ENCODE results near the gene KCP. TPM values are rescaled to one million over a fixed set of nuclear protein-coding genes. Genes with fewer than 3 reads are reported as not detected.
A peak's percentile ranks its signal among the peaks of the same experiment; 100 is the strongest.

KCP gene
- total RNA-seq, 5 donors from 2014 or later (not counting 1 experiment from before 2014, with no cell fraction given) = 0.20 to 0.92 (median 0.53) TPM

GRCh38 chr7:128883622-128884448 lies 26.7 kb downstream of the KCP start:
- H3K27me3 ChIP-seq (replicated peaks in 1 of 2; ENCODE audit: control insufficient read depth in 2 of 2, extremely low read depth in 1 of 2, insufficient read depth in 2 of 2, low read length in 1 of 2) = peaks cover 0 to 51% of the 10 kb centered on the region in 2 experiments
- H3K36me3 ChIP-seq (ENCODE audit: control insufficient read depth in 2 of 2, extremely low read depth in 1 of 2, insufficient read depth in 1 of 2, low read length in 1 of 2) = no peaks in the 10 kb centered on the region
- 36% methylated on average over 14 of the region's 19 CpGs for WGBS (ENCODE audit: insufficient coverage)
- ChIA-PET POLR2A (no interaction called here), CTCF (interaction anchor here (0.6 to 2.0 kb wide), 9 partner anchors 21 to 618 kb away, joined by 3 to 9 read pairs (median 3); partner anchors contain the start of gene ATP6V1F (in 1 of the 2))
- H3K9me3 ChIP-seq = no peaks in the 10 kb centered on the region
- Mint-ChIP-seq H3K36me3 (no peaks in the 10 kb centered on the region), H3K4me1 (peaks cover 0 to 3% (median 0%) of the 10 kb centered on the region in 3 donors), H3K4me3 (peak overlapping the region in 2 of 3 donors; percentile 14 to 41), H3K9me3 (no peaks in the 10 kb centered on the region), H3K27ac (no peak overlapping the region), H3K27me3 (peaks cover 5 to 11% of the 10 kb centered on the region in 2 donors)
- H3K27ac ChIP-seq (ENCODE audit: low read length) = no peak overlapping the region
- ATAC-seq (replicated peaks in 1 of 4) (peak; percentile 73 to 90 (median 82)), DNase-seq (peak; percentile 53 to 92 (median 80))
- peak overlapping the region in 1 of 2 donors; percentile 37 for H3K4me3 ChIP-seq (ENCODE audit: control insufficient read depth in 1 of 2, extremely low read depth in 1 of 2, low read length in 1 of 2)
- H3K4me1 ChIP-seq (ENCODE audit: control insufficient read depth in 1 of 2, extremely low read depth in 1 of 2, insufficient read depth in 2 of 2, low read length in 2 of 2) = peaks cover 0 to 10% of the 10 kb centered on the region in 2 experiments

GRCh38 chr7:128882134-128882533 lies 28.4 kb downstream of the KCP start:
- ATAC-seq (replicated peaks in 1 of 4) = no peak
- Mint-ChIP-seq H3K27ac (no peak overlapping the region), H3K9me3 (no peaks in the 10 kb centered on the region), H3K27me3 (peaks cover 5 to 10% of the 10 kb centered on the region in 2 donors), H3K4me3 (no peak overlapping the region), H3K36me3 (no peaks in the 10 kb centered on the region), H3K4me1 (peaks cover 0 to 3% (median 0%) of the 10 kb centered on the region in 3 donors)
- no peak overlapping the region for H3K4me3 ChIP-seq (ENCODE audit: control insufficient read depth in 1 of 2, extremely low read depth in 1 of 2, low read length in 1 of 2)
- DNase-seq = no peak
- H3K4me1 ChIP-seq (ENCODE audit: control insufficient read depth in 1 of 2, extremely low read depth in 1 of 2, insufficient read depth in 2 of 2, low read length in 2 of 2) = peaks cover 2 to 14% of the 10 kb centered on the region in 2 experiments
- H3K9me3 ChIP-seq = no peaks in the 10 kb centered on the region
- peaks cover 0 to 35% of the 10 kb centered on the region in 2 experiments for H3K27me3 ChIP-seq (replicated peaks in 1 of 2; ENCODE audit: control insufficient read depth in 2 of 2, extremely low read depth in 1 of 2, insufficient read depth in 2 of 2, low read length in 1 of 2)
- WGBS (ENCODE audit: insufficient coverage) = 100% methylated on average over 1 of the region's 8 CpGs
- ChIA-PET POLR2A (no interaction called here), CTCF (interaction anchor here in 1 of 2 donors (0.5 to 1.4 kb wide), 2 partner anchors 9 to 942 kb away, joined by 3 to 4 read pairs; no protein-coding TSS in a partner anchor)
- H3K27ac ChIP-seq (ENCODE audit: low read length) = no peak overlapping the region
- H3K36me3 ChIP-seq (ENCODE audit: control insufficient read depth in 2 of 2, extremely low read depth in 1 of 2, insufficient read depth in 1 of 2, low read length in 1 of 2) = no peaks in the 10 kb centered on the region

DNA sequence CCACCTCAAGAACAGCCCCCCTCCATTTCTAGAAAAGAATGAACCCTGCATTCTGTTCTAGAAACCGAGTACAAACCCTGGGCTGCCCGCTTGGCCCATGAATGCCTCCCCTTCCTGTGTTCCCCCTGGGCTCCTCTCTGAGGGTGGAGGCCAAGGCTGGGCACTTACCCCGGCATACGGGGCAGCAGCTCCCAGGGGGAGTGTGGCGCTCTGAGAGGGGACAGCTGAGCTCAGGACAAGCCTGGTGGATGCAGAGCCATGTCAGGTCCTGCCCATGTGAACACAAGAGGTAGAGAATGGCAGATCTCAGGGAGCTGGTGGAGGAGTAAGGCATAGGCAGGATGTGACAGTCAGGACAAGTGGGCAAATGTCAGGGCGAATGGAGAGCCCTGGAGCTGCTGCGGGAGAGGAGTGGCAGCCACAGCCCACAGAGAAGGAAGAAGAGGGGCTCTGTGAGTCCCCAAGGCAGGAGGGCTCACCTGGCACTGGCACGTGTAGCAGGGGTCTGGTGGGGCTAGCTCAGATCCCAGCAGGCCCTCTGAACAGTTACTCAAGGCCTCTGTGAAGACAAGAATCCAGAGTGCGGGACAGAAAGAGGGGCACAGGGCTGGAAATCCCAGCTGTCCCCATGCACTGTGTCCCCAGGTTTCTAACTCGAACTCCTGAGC lies 28.9 kb downstream of the KCP start:
- Mint-ChIP-seq H3K27me3 (peaks cover 5 to 6% of the 10 kb centered on the region in 2 donors), H3K4me3 (no peak overlapping the region), H3K4me1 (peaks cover 0 to 3% (median 0%) of the 10 kb centered on the region in 3 donors), H3K9me3 (no peaks in the 10 kb centered on the region), H3K36me3 (no peaks in the 10 kb centered on the region), H3K27ac (no peak overlapping the region)
- 76% methylated on average over 6 of the region's 10 CpGs for WGBS (ENCODE audit: insufficient coverage)
- POLR2A ChIA-PET = no interaction called here
- Histone ChIP-seq H3K4me1 (ENCODE audit: control insufficient read depth in 1 of 2, extremely low read depth in 1 of 2, insufficient read depth in 2 of 2, low read length in 2 of 2) (peaks cover 2 to 14% of the 10 kb centered on the region in 2 experiments), H3K4me3 (ENCODE audit: control insufficient read depth in 1 of 2, extremely low read depth in 1 of 2, low read length in 1 of 2) (no peak overlapping the region), H3K36me3 (ENCODE audit: control insufficient read depth in 2 of 2, extremely low read depth in 1 of 2, insufficient read depth in 1 of 2, low read length in 1 of 2) (no peaks in the 10 kb centered on the region), H3K27ac (ENCODE audit: low read length) (no peak overlapping the region), H3K27me3 (replicated peaks in 1 of 2; ENCODE audit: control insufficient read depth in 2 of 2, extremely low read depth in 1 of 2, insufficient read depth in 2 of 2, low read length in 1 of 2) (peaks cover 0 to 34% of the 10 kb centered on the region in 2 experiments), H3K9me3 (no peaks in the 10 kb centered on the region)
- DNase-seq (no peak), ATAC-seq (replicated peaks in 1 of 4) (no peak)
- CTCF ChIA-PET = interaction anchor here in 1 of 2 donors (0.5 to 1.4 kb wide), 4 partner anchors 8 to 942 kb away, joined by 3 to 6 read pairs (median 4); no protein-coding TSS in a partner anchor

- Histone ChIP-seq H3K9me3 (no peaks in the 10 kb centered on the region), H3K4me3 (ENCODE audit: control insufficient read depth in 1 of 2, extremely low read depth in 1 of 2, low read length in 1 of 2) (no peak overlapping the region), H3K27me3 (replicated peaks in 1 of 2; ENCODE audit: control insufficient read depth in 2 of 2, extremely low read depth in 1 of 2, insufficient read depth in 2 of 2, low read length in 1 of 2) (peaks cover 0 to 30% of the 10 kb centered on the region in 2 experiments), H3K36me3 (ENCODE audit: control insufficient read depth in 2 of 2, extremely low read depth in 1 of 2, insufficient read depth in 1 of 2, low read length in 1 of 2) (no peaks in the 10 kb centered on the region), H3K27ac (ENCODE audit: low read length) (no peak overlapping the region), H3K4me1 (ENCODE audit: control insufficient read depth in 1 of 2, extremely low read depth in 1 of 2, insufficient read depth in 2 of 2, low read length in 2 of 2) (peaks cover 2 to 14% of the 10 kb centered on the region in 2 experiments)
- WGBS (ENCODE audit: insufficient coverage) = 88% methylated on average over 3 of the region's 11 CpGs
- DNase-seq (no peak), ATAC-seq (replicated peaks in 1 of 4) (no peak)
- Mint-ChIP-seq H3K36me3 (no peaks in the 10 kb centered on the region), H3K9me3 (no peaks in the 10 kb centered on the region), H3K27ac (no peak overlapping the region), H3K27me3 (peaks cover 4% of the 10 kb centered on the region in 2 donors), H3K4me3 (no peak overlapping the region), H3K4me1 (peaks cover 0 to 3% (median 0%) of the 10 kb centered on the region in 3 donors)
- ChIA-PET POLR2A (no interaction called here), CTCF (interaction anchor here in 1 of 2 donors (0.5 to 1.4 kb wide), 4 partner anchors 8 to 126 kb away, joined by 3 to 6 read pairs (median 4); no protein-coding TSS in a partner anchor)
Observed at GRCh38 chr7:128880791-128881457, 29.6 kb downstream of the KCP start.

GRCh38 chr7:128879939-128880746 lies 30.4 kb downstream of the KCP start:
- 64% methylated on average over 19 of the region's 31 CpGs for WGBS (ENCODE audit: insufficient coverage)

More at GRCh38 chr7:128879939-128880746, 30.4 kb downstream of the KCP start:
- H3K4me3 ChIP-seq (ENCODE audit: control insufficient read depth in 1 of 2, extremely low read depth in 1 of 2, low read length in 1 of 2) = no peak overlapping the region
- Mint-ChIP-seq H3K9me3 (no peaks in the 10 kb centered on the region), H3K36me3 (no peaks in the 10 kb centered on the region), H3K27me3 (peaks cover 0 to 1% of the 10 kb centered on the region in 2 donors), H3K4me3 (no peak overlapping the region), H3K27ac (no peak overlapping the region), H3K4me1 (peaks cover 0 to 3% (median 0%) of the 10 kb centered on the region in 3 donors)
- POLR2A ChIA-PET = no interaction called here
- DNase-seq (peak in 1 of 35 experiments; percentile 26), ATAC-seq (replicated peaks in 1 of 4) (no peak)
- H3K36me3 ChIP-seq (ENCODE audit: control insufficient read depth in 2 of 2, extremely low read depth in 1 of 2, insufficient read depth in 1 of 2, low read length in 1 of 2) = no peaks in the 10 kb centered on the region
- no peaks in the 10 kb centered on the region for H3K9me3 ChIP-seq
- no peak overlapping the region for H3K27ac ChIP-seq (ENCODE audit: low read length)
- H3K27me3 ChIP-seq (replicated peaks in 1 of 2; ENCODE audit: control insufficient read depth in 2 of 2, extremely low read depth in 1 of 2, insufficient read depth in 2 of 2, low read length in 1 of 2) = peaks cover 0 to 24% of the 10 kb centered on the region in 2 experiments
- peaks cover 2 to 14% of the 10 kb centered on the region in 2 experiments for H3K4me1 ChIP-seq (ENCODE audit: control insufficient read depth in 1 of 2, extremely low read depth in 1 of 2, insufficient read depth in 2 of 2, low read length in 2 of 2)
- CTCF ChIA-PET = interaction anchor here in 1 of 2 donors (1.0 kb wide), 1 partner anchor 126 kb away, joined by 5 read pairs; no protein-coding TSS in a partner anchor
